Large intestine (tissue), 3 donors: ENCODE data around the gene ABCA7. TPM values are rescaled to one million over a fixed set of nuclear protein-coding genes. Genes with fewer than 3 reads are reported as not detected.

Experiments used
- DNase-seq, 2 donors: peaks; one replicate each; pipeline versions ENCODE4 v3.0.0 to v3.0.0-alpha.2; 2013
- H3K27ac ChIP-seq: one replicate; pipeline ENCODE4 v1.5.1; 2013; ENCODE audit warnings: low read length
- H3K27me3 ChIP-seq: 2 replicates; pipeline ENCODE4 v1.6.1; 2013; ENCODE audit warnings: low read length; ENCODE audit not compliant: control insufficient read depth, insufficient read depth
- H3K36me3 ChIP-seq: 2 replicates; pipeline ENCODE4 v1.6.1; 2013; ENCODE audit warnings: low read length; ENCODE audit not compliant: control insufficient read depth, insufficient read depth
- H3K4me1 ChIP-seq: one replicate; pipeline ENCODE4 v1.6.1; 2013; ENCODE audit warnings: low read length; ENCODE audit not compliant: control insufficient read depth, insufficient read depth
- H3K4me3 ChIP-seq: one replicate; pipeline ENCODE4 v1.5.1; 2013; ENCODE audit warnings: low read length
- H3K9me3 ChIP-seq: one replicate; pipeline ENCODE4 v1.6.1; 2013; ENCODE audit warnings: mild to moderate bottlenecking, low read depth, low read length, moderate library complexity; ENCODE audit not compliant: control insufficient read depth
- WGBS: methylation state at CpG from one replicate; pipeline ENCODE4 v1.1.5; 2013; ENCODE audit warnings: low lambda C conversion rate; ENCODE audit not compliant: insufficient coverage; 5-methylcytosine and 5-hydroxymethylcytosine counted together
- polyA plus RNA-seq: library from polyadenylated mRNA; unstranded; fragments of 120-200 nt; gene quantifications from one replicate; pipeline ENCODE4 v1.2.1, GENCODE V29; 2013

Gene ABCA7
- polyA plus RNA-seq, 1 donor = 5.7 TPM

- WGBS = no CpG with 5 or more reads among the region's 18 CpGs
- Histone ChIP-seq H3K36me3 (peaks cover 32% of the 10 kb centered on the region), H3K27ac (no peak overlapping the region), H3K9me3 (peaks cover 27% of the 10 kb centered on the region), H3K27me3 (peaks cover 46% of the 10 kb centered on the region), H3K4me1 (peaks cover 9% of the 10 kb centered on the region), H3K4me3 (no peak overlapping the region)
- DNase-seq = no peak
These were observed 45.4 kb upstream of the ABCA7 start for GRCh38 chr19:994516-994915.

GRCh38 chr19:995051-995827 lies 44.7 kb upstream of the ABCA7 start:
- no peak for DNase-seq
- WGBS = no CpG with 5 or more reads among the region's 26 CpGs
- H3K27me3 ChIP-seq = peaks cover 52% of the 10 kb centered on the region

GRCh38 chr19:996051-996838 lies 43.7 kb upstream of the ABCA7 start:
- Histone ChIP-seq H3K4me3 (no peak overlapping the region), H3K27me3 (peaks cover 58% of the 10 kb centered on the region), H3K36me3 (peaks cover 16% of the 10 kb centered on the region), H3K4me1 (peaks cover 14% of the 10 kb centered on the region), H3K27ac (no peak overlapping the region), H3K9me3 (peaks cover 22% of the 10 kb centered on the region)
- DNase-seq = peak; percentile 61 to 73
- no CpG with 5 or more reads among the region's 64 CpGs for WGBS

More at GRCh38 chr19:995051-995827, 44.7 kb upstream of the ABCA7 start:
- peaks cover 9% of the 10 kb centered on the region for H3K4me1 ChIP-seq
- peaks cover 27% of the 10 kb centered on the region for H3K9me3 ChIP-seq
- H3K27ac ChIP-seq = no peak overlapping the region
- H3K4me3 ChIP-seq = no peak overlapping the region
- H3K36me3 ChIP-seq = peaks cover 26% of the 10 kb centered on the region

- H3K27ac ChIP-seq = no peak overlapping the region
- no peak overlapping the region for H3K4me3 ChIP-seq
- peaks cover 71% of the 10 kb centered on the region for H3K27me3 ChIP-seq
- peaks cover 10% of the 10 kb centered on the region for H3K36me3 ChIP-seq
- DNase-seq = no peak
- H3K4me1 ChIP-seq = peaks cover 20% of the 10 kb centered on the region
- peaks cover 12% of the 10 kb centered on the region for H3K9me3 ChIP-seq
- no CpG with 5 or more reads among the region's 6 CpGs for WGBS
These were observed 41.8 kb upstream of the ABCA7 start for GRCh38 chr19:998064-998463.

GRCh38 chr19:999379-999719 lies 40.6 kb upstream of the ABCA7 start:
- no peak overlapping the region for H3K4me3 ChIP-seq
- no peak for DNase-seq
- peaks cover 71% of the 10 kb centered on the region for H3K27me3 ChIP-seq
- H3K9me3 ChIP-seq = peaks cover 11% of the 10 kb centered on the region
- H3K36me3 ChIP-seq = peaks cover 4% of the 10 kb centered on the region
- peaks cover 20% of the 10 kb centered on the region for H3K4me1 ChIP-seq
- no peak overlapping the region for H3K27ac ChIP-seq
- WGBS = 80% methylated on average over 1 of the region's 3 CpGs

GRCh38 chr19:1000095-1000494 lies 39.8 kb upstream of the ABCA7 start, which contains the start of gene GRIN3B:
TSS of gene GRIN3B (plus strand) at chr19:1000419. CDS start at chr19:1000438, 19 bp downstream.
- Histone ChIP-seq H3K27me3 (peaks cover 69% of the 10 kb centered on the region), H3K9me3 (peaks cover 18% of the 10 kb centered on the region), H3K4me1 (peaks cover 20% of the 10 kb centered on the region), H3K27ac (no peak within 1 kb of the TSS), H3K4me3 (no peak within 1 kb of the TSS), H3K36me3 (no peaks in the 10 kb centered on the region)
- WGBS = no CpG with 5 or more reads among the region's 43 CpGs
- DNase-seq = peak in 1 of 2 donors; percentile 53

- no peak for DNase-seq
- Histone ChIP-seq H3K27me3 (peaks cover 62% of the 10 kb centered on the region), H3K9me3 (peaks cover 18% of the 10 kb centered on the region), H3K4me3 (no peak overlapping the region), H3K4me1 (peaks cover 18% of the 10 kb centered on the region), H3K36me3 (no peaks in the 10 kb centered on the region), H3K27ac (no peak overlapping the region)
- WGBS = 33% methylated on average over 3 of the region's 73 CpGs
These were observed 39.0 kb upstream of the ABCA7 start for GRCh38 chr19:1000591-1001537.

GRCh38 chr19:1001538-1002166 lies 38.3 kb upstream of the ABCA7 start:
- no peak for DNase-seq
- H3K27me3 ChIP-seq = peaks cover 54% of the 10 kb centered on the region
- H3K36me3 ChIP-seq = no peaks in the 10 kb centered on the region
- H3K9me3 ChIP-seq = peaks cover 14% of the 10 kb centered on the region
- H3K27ac ChIP-seq = no peak overlapping the region
- peaks cover 11% of the 10 kb centered on the region for H3K4me1 ChIP-seq
- no CpG with 5 or more reads among the region's 20 CpGs for WGBS
- no peak overlapping the region for H3K4me3 ChIP-seq

GRCh38 chr19:1002600-1002999 lies 37.3 kb upstream of the ABCA7 start:
- Histone ChIP-seq H3K4me3 (no peak overlapping the region), H3K9me3 (peaks cover 12% of the 10 kb centered on the region), H3K4me1 (peaks cover 11% of the 10 kb centered on the region), H3K36me3 (no peaks in the 10 kb centered on the region), H3K27ac (no peak overlapping the region), H3K27me3 (peaks cover 44% of the 10 kb centered on the region)
- WGBS = 86% methylated on average over 1 of the region's 4 CpGs
- no peak for DNase-seq
